HG02943 (cell line): ENCODE measurements around the gene FOXF1.

Experiments used
- ATAC-seq: cut with Tn5 transposase; IDR thresholded peaks from one replicate; pipeline ENCODE4 v1.9.1; 2021; ENCODE audit warnings: mild to moderate bottlenecking, low read depth, moderate library complexity; ENCODE audit not compliant: unreplicated experiment

The FOXF1 gene

DNA sequence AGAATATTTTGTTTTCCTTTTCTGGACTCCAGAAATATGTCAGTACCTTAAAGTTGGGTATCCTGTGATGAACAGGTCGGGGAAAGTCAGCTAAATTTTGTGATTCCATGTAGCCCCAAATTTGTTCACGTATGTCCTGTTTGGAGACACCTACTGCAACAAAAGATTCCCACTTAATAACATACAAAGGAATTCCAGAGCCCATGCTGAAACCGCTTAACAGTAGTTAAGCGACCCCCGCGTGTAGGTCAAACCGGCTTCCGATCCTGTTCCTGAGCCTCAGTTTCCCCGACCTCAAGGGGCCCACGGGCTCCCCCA, 44.2 kb downstream of the FOXF1 start:
- ATAC-seq: no peak

DNA sequence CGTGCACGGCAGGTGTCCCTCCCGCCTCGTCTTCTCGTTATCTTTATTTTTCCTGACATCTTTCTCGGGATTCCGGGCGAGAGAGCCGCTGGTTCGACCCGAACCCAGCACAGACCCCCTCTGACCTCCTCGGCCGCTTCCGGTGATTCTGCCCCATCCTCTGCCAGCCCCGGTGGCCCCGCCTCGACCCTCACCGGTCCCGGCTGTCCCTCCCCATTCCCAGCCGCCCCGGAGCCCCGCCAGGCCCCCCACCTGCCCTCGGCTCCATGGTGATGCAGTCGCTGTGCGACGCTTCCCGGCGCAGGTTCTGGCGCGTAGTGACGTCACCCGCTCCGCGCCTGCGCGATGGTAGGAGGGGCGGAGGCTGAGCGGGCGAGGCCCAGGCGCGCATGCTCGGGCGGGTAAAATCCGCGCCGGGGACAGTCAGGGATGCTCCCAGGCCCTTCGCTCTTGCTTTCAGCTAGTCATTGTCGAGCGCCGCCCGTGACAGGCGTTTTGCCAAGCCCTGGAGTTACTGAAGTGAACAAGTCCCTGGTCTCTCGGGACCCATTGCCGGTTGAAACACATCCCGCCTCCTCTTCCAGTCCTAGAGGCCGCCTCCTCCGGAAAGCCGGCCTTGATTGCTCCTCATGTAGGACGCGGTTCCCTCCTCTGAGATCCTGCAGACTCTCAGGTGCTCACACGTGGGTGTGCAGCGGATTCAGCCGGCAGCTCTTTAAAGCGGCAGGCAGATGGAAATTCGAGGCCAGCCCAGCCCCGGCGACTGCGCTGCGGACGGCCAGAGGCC, 44.8 kb downstream of the FOXF1 start, which contains the start of gene MTHFSD:
Gene MTHFSD (minus strand): TSS at position 319 of the 787 bp plus-strand sequence. CDS start 51 bp downstream, at position 268.
- peak; percentile 78 for ATAC-seq

DNA sequence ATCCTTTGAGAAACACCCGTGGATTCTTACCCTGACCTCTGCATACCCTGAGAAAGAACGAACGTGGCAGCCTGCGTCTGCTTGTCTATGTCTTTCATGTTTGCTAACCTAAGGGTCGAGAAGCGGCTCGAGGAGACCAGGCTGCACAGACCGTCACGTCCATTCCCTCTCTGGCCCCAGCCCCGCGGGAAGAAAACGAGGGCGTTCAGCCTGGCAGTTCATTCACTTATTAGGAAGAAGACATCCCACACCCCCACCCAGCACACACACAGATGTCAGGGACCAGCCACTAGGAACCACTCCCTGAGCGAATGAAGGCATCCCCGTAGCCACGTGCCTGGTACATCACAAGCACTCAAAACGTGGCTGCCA, 45.4 kb downstream of the FOXF1 start:
- ATAC-seq: no peak

DNA sequence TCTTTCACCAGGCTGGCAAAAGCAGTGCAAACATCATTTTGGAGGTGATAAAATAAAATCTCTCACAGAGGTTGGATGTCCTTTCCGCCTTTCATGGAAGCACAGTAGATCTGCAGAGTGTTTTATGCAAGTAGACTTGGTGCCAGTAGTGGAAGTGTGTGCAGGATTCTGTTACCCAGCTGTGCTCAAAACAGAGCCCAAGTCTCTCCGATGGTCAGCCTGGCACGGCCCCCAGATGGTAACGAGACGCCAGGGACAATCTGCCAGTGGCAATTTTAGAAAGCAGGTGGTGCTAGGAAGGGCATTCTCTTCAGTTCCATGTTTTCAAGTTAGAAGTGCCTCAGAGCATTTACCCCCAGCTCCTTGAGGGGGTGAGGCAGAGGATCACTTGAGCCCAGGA, 46.2 kb downstream of the FOXF1 start:
- no peak for ATAC-seq

DNA sequence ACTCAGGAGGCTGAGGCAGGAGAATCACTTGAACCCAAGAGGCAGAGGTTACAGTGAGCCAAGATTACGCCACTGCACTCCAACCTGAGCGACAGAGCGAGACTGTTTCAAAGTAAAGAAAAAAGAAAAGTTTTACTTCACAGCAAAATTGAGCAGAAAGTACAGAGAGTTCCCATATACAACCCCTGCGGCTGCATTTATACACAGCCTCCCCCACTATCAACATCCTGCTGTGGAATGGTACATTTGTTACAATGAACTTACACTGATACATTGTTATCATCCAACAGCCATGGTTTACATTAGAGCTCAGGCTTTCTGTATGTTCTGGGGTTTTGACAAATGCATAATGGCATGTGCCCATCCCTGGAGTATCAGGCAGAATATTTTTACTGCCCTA, 47.3 kb downstream of the FOXF1 start:
- no peak for ATAC-seq

DNA sequence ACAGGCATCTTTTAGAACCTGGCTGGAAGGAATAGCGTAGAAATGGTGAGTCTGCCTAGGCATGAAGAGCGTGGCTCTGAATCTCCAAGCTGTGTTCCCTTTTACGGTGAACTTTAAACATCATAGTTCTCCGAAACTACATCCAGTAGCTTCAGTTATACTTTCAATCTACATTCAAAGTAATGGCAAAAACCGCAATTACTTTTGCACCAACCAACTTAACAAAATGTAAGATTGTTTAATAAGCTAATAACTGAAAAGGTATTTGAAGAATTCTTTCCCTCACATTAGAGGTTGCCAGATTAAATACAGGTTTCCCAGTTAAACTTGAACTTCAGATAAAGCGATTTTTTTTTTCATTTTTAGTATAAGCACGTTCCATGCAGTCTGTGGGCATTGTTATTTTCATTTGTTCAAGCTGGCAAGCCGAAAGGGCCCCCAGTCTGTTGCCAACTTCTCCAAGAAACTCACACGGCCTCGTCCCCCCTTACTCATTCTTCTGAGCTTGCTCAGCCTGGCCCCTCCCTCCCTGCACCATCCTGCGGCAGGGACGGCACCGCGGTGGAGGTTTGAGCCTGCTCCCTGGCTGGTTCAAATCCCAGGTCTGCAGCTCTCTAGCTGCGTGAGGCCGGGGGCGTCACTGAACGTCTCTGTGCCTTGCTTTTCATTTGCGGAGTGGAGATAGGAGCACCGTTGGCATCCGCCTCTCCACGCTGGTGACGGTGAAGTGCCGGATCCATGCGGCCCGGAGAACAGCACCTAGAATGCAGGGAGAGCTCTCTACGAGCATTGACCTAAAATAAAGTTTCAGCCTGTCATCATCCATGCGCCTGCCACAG, 48.2 kb downstream of the FOXF1 start:
- ATAC-seq: no peak

DNA sequence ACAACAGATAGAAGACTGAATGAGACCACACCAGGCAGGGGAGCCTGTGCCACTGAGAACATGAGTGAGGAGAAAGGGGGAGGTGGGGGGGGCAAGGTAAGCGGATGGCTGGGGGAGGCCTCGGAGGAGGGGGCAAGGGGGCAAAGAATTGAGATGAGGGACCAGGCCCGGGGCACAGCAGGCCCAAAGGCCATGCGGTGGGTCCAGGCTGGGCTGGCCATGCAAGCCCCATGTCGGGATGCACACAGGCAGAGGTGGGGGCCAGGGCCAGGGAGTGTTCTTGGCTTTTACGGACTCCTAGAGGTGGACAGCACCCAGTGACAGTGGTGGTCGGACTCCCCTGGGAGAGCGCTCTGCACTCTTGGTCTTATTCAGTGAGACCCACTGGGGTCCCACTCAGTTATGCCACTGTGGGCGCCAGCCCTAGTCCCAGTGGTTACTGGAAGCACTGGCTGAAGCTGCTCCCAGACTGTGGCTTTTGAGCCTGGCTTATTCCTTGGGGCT, 49.5 kb downstream of the FOXF1 start:
- ATAC-seq: no peak

DNA sequence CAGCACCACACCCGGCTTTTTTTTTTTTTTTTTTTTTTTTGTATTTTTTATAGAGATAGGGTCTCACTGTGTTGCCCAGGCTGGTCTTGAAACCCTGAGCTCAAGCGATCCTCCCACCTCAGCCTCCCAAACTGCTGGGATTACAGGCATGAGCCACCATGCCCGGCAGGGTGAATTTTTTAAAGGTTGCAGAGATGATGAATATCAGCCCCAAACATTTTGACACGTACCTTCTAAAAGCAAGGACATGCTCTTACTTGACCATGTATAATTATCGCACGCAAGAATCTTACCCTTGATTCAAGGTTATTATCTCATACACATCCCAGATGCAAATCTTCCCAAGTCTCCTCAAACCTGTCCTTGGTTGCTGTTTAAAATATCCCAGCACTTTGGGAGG, 52.0 kb downstream of the FOXF1 start:
- no peak for ATAC-seq

DNA sequence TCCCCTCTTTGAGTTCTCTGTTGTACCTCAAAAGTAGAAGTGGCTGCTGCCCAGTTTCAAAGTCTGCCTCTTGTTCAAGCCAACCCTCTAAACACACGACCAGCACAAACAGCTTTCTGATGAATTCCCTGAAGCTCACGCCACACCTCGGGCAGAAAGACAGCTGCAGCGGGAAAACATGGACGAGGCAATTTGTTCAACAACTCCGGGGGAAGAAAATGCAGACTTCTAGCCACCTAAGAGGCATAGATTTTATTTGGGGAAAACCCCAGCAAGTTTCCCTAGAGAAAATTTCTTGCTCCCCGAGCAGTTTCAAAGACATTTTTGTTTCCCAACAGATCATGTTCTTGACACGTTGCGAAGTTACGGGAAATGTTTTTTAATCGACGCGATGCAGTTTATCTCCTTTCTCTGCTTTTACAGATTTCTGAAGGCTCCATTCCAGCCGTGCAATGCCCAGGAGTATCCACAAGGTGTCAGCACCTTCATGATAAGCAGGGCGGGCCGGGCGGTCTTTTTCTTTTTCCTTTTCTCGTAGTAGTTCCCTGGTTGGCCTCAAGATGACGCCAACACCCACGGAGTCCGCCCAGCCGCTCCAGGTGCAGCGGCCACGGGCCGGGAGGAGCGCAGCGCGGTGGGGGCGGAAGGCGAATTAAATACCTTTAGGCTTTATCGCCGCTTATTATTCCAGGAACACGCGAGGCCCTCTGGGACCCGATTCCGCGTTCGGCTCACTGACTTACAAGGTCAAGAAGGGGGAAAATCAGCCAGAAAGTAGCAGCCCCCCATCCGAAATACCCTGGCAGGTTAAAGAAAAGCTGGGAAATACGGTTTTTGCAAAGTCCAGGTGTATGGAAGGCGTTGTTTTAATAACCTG, 53.4 kb downstream of the FOXF1 start:
- peak; percentile 68 for ATAC-seq
